CD4-positive, alpha-beta memory T cell (primary cell): ENCODE data around the gene ILRUN. TPM values are rescaled to one million over a fixed set of nuclear protein-coding genes. Genes with fewer than 3 reads are reported as not detected.
A peak's percentile ranks its signal among the peaks of the same experiment; 100 is the strongest.
"Not testable (repeated sequence)": the region's sequence is repeated elsewhere in the genome, so short reads cannot be mapped to it uniquely, and the experiment has no call there.

Experiments used
- CTCF ChIA-PET: fragments of 350-600 bp; sonication (Branson Sonifier 250); formaldehyde crosslinking; loops from one replicate; lab custom pipeline; 2021; ENCODE audit warnings: inconsistent platforms; ENCODE audit not compliant: partially characterized antibody; lab: Charles Lee
- POLR2A ChIA-PET: fragments of 350-600 bp; sonication (Branson Sonifier 250); formaldehyde crosslinking; loops from one replicate; lab custom pipeline; 2021; ENCODE audit not compliant: partially characterized antibody; lab: Charles Lee
- DNase-seq, 5 donors: peaks; one replicate each; pipeline versions ENCODE4 v3.0.0 to v3.0.0-alpha.2; 2020 to 2022; ENCODE audit warnings: mixed read lengths in 1 of 5
- H3K27ac ChIP-seq: one replicate; pipeline ENCODE4 v1.7.0; 2013; ENCODE audit warnings: low read depth, low read length
- H3K27me3 ChIP-seq: 2 replicates; pipeline ENCODE4 v1.7.0; 2013; ENCODE audit warnings: mild to moderate bottlenecking, low read length, moderate library complexity; ENCODE audit not compliant: insufficient read depth
- H3K36me3 ChIP-seq: 2 replicates; pipeline ENCODE4 v1.7.0; 2013; ENCODE audit warnings: mild to moderate bottlenecking, low read length, moderate library complexity; ENCODE audit not compliant: insufficient read depth
- H3K4me1 ChIP-seq: 2 replicates; pipeline ENCODE4 v1.7.0; 2013; ENCODE audit warnings: mild to moderate bottlenecking, low read length, moderate library complexity; ENCODE audit not compliant: insufficient read depth
- H3K4me3 ChIP-seq, 2 donors: one replicate each; pipeline ENCODE4 v1.7.0; 2013; ENCODE audit warnings: low read length in 2 of 2, mild to moderate bottlenecking in 1 of 2
- H3K9me3 ChIP-seq, 2 donors: one replicate each; pipeline ENCODE4 v1.7.0; 2013; ENCODE audit warnings: low read length in 2 of 2, control low read depth in 1 of 2; ENCODE audit not compliant: control insufficient read depth in 1 of 2
- H3K27ac Mint-ChIP-seq, 7 donors: one replicate each; pipeline ENCODE4 v1.8.0; 2020 to 2021; ENCODE audit warnings: mixed read lengths in 7 of 7, mild to moderate bottlenecking in 6 of 7, inconsistent platforms in 3 of 7, moderate library complexity in 3 of 7
- H3K27me3 Mint-ChIP-seq, 2 donors: one replicate each; pipeline ENCODE4 v1.8.0; 2020 to 2021; ENCODE audit warnings: mixed read lengths in 2 of 2
- H3K36me3 Mint-ChIP-seq, 2 donors: one replicate each; pipeline ENCODE4 v1.8.0; 2020 to 2021; ENCODE audit warnings: mixed read lengths in 2 of 2, inconsistent platforms in 1 of 2, mild to moderate bottlenecking in 1 of 2
- H3K4me1 Mint-ChIP-seq, 4 donors: one replicate each; pipeline ENCODE4 v1.8.0; 2020 to 2021; ENCODE audit warnings: mixed read lengths in 4 of 4, mild to moderate bottlenecking in 1 of 4
- H3K4me3 Mint-ChIP-seq, 8 donors: one replicate each; pipeline ENCODE4 v1.8.0; 2020 to 2021; ENCODE audit warnings: mixed read lengths in 8 of 8, mild to moderate bottlenecking in 7 of 8, moderate library complexity in 6 of 8, inconsistent platforms in 3 of 8
- H3K9me3 Mint-ChIP-seq, 8 donors: one replicate each; pipeline ENCODE4 v1.8.0; 2020 to 2021; ENCODE audit warnings: mixed read lengths in 8 of 8, mild to moderate bottlenecking in 5 of 8, inconsistent platforms in 3 of 8, moderate library complexity in 1 of 8
- intact Hi-C: fragments of 100-400 bp; cut with micrococcal nuclease; formaldehyde crosslinking; loops from one replicate; pipeline ENCODE4 v1.15.1; 2023
- polyA plus RNA-seq, 2 donors: library from polyadenylated mRNA; unstranded; fragments of 300-500 nt; fragmentation: Illumina TruSeq; gene quantifications; one replicate each; pipeline ENCODE4 v1.2.3, GENCODE V29; 2021
- total RNA-seq, 2 experiments: library from RNA; stranded (reverse); gene quantifications; one replicate each; pipeline ENCODE4 v1.2.3, GENCODE V29; 2021

The ILRUN gene
- total RNA-seq (10 to 100 TPM; 68.6 to 70.7 TPM), polyA plus RNA-seq (10 to 100 TPM; 14.8 to 15.1 TPM)

GRCh38 chr6:34696739-34697543 is at the start of gene ILRUN:
Gene ILRUN (minus strand): TSS chr6:34696767. CDS start chr6:34696603, 164 bp downstream.
- POLR2A ChIA-PET = interaction anchor here (1.0 to 3.9 kb wide), 12 partner anchors 19 to 473 kb away, joined by 3 to 48 read pairs (median 6); partner anchors contain the start of genes BLTP3A, RPS10, SNRPC and TAF11
- peak; percentile 92 to 96 (median 93) for DNase-seq
- Histone ChIP-seq H3K27ac (peak within 1 kb of the TSS; percentile 98), H3K27me3 (no peaks in the 10 kb centered on the region), H3K4me3 (peak within 1 kb of the TSS; percentile 96 to 97), H3K4me1 (peaks cover 48% of the 10 kb centered on the region), H3K9me3 (no peaks in the 10 kb centered on the region), H3K36me3 (no peaks in the 10 kb centered on the region)
- intact Hi-C loops = loop anchor here (1.0 to 5.0 kb wide), 5 partner anchors 25 to 460 kb away; partner anchors contain the start of genes HMGA1 and SNRPC
- Mint-ChIP-seq H3K4me3 (peak within 1 kb of the TSS; percentile 95 to 100 (median 98)), H3K9me3 (peaks cover 0 to 2% (median 0%) of the 10 kb centered on the region in 8 donors), H3K4me1 (peaks cover 32 to 57% (median 45%) of the 10 kb centered on the region in 4 donors), H3K36me3 (peaks cover 0 to 15% of the 10 kb centered on the region in 2 donors), H3K27me3 (peaks cover 0 to 2% of the 10 kb centered on the region in 2 donors), H3K27ac (peak within 1 kb of the TSS; percentile 93 to 100 (median 100))
- CTCF ChIA-PET = interaction anchor here (1.0 to 1.8 kb wide), 4 partner anchors 43 to 180 kb away, joined by 3 to 10 read pairs (median 4); partner anchors contain the start of gene SNRPC

- Histone ChIP-seq H3K4me1 (no peaks in the 10 kb centered on the region), H3K27me3 (no peaks in the 10 kb centered on the region), H3K36me3 (no peaks in the 10 kb centered on the region), H3K27ac (no peak overlapping the region), H3K4me3 (no peak overlapping the region), H3K9me3 (no peaks in the 10 kb centered on the region)
- Mint-ChIP-seq H3K36me3 (no peaks in the 10 kb centered on the region), H3K4me3 (no peak overlapping the region), H3K4me1 (no peaks in the 10 kb centered on the region), H3K27ac (no peak overlapping the region), H3K9me3 (no peaks in the 10 kb centered on the region), H3K27me3 (no peaks in the 10 kb centered on the region)
- DNase-seq = no peak
- ChIA-PET POLR2A (no interaction called here), CTCF (interaction anchor here (0.6 to 1.3 kb wide), 3 partner anchors 11 to 1233 kb away, joined by 4 to 5 read pairs (median 4); partner anchors contain the start of gene SNRPC)
- intact Hi-C loops = no loop called here
Observed at GRCh38 chr6:34745277-34746103, 48.9 kb upstream of the ILRUN start.

GRCh38 chr6:34744294-34744647 is 47.7 kb upstream of the ILRUN start:
- CTCF ChIA-PET, DNase-seq, H3K27me3 Mint-ChIP-seq, H3K36me3 ChIP-seq, H3K27me3 ChIP-seq, H3K27ac Mint-ChIP-seq, H3K4me1 Mint-ChIP-seq, H3K9me3 Mint-ChIP-seq, POLR2A ChIA-PET, H3K36me3 Mint-ChIP-seq, H3K4me1 ChIP-seq, H3K9me3 ChIP-seq, intact Hi-C loops, H3K27ac ChIP-seq, H3K4me3 Mint-ChIP-seq, H3K4me3 ChIP-seq: not testable (repeated sequence)

GRCh38 chr6:34743625-34744293 is 47.2 kb upstream of the ILRUN start:
- Histone ChIP-seq H3K4me1 (no peaks in the 10 kb centered on the region), H3K36me3 (no peaks in the 10 kb centered on the region), H3K27me3 (no peaks in the 10 kb centered on the region), H3K4me3 (no peak overlapping the region), H3K27ac (no peak overlapping the region), H3K9me3 (no peaks in the 10 kb centered on the region)
- no peaks in the 10 kb centered on the region for H3K9me3 Mint-ChIP-seq
- no peak overlapping the region for H3K4me3 Mint-ChIP-seq
- H3K36me3 Mint-ChIP-seq = no peaks in the 10 kb centered on the region
- H3K27ac Mint-ChIP-seq = peak overlapping the region in 1 of 7 donors; percentile 35
- ChIA-PET CTCF (no interaction called here), POLR2A (no interaction called here)
- no peak for DNase-seq
- no peaks in the 10 kb centered on the region for H3K4me1 Mint-ChIP-seq
- H3K27me3 Mint-ChIP-seq = no peaks in the 10 kb centered on the region
- intact Hi-C loops = no loop called here

- H3K4me3 Mint-ChIP-seq = no peak overlapping the region
- H3K36me3 Mint-ChIP-seq = no peaks in the 10 kb centered on the region
- no peaks in the 10 kb centered on the region for H3K27me3 Mint-ChIP-seq
- H3K9me3 Mint-ChIP-seq = no peaks in the 10 kb centered on the region
- intact Hi-C loops = no loop called here
- DNase-seq = no peak
- H3K4me1 Mint-ChIP-seq = peaks cover 0 to 3% (median 0%) of the 10 kb centered on the region in 4 donors
- no peak overlapping the region for H3K27ac Mint-ChIP-seq
- ChIA-PET CTCF (no interaction called here), POLR2A (no interaction called here)
- Histone ChIP-seq H3K4me1 (no peaks in the 10 kb centered on the region), H3K36me3 (no peaks in the 10 kb centered on the region), H3K27ac (no peak overlapping the region), H3K9me3 (no peaks in the 10 kb centered on the region), H3K27me3 (no peaks in the 10 kb centered on the region), H3K4me3 (no peak overlapping the region)
Observed at GRCh38 chr6:34742094-34742493, 45.5 kb upstream of the ILRUN start.

- ChIA-PET POLR2A (no interaction called here), CTCF (no interaction called here)
- no peaks in the 10 kb centered on the region for H3K9me3 ChIP-seq
- H3K36me3 ChIP-seq = no peaks in the 10 kb centered on the region
- H3K4me3 ChIP-seq = no peak overlapping the region
- H3K4me1 ChIP-seq = no peaks in the 10 kb centered on the region
- Mint-ChIP-seq H3K36me3 (no peaks in the 10 kb centered on the region), H3K27me3 (no peaks in the 10 kb centered on the region), H3K27ac (no peak overlapping the region), H3K9me3 (no peaks in the 10 kb centered on the region), H3K4me3 (no peak overlapping the region), H3K4me1 (peaks cover 0 to 3% (median 0%) of the 10 kb centered on the region in 4 donors)
- DNase-seq = no peak
- H3K27me3 ChIP-seq = no peaks in the 10 kb centered on the region
- intact Hi-C loops = no loop called here
- no peak overlapping the region for H3K27ac ChIP-seq
Observed at GRCh38 chr6:34736823-34737222, 40.3 kb upstream of the ILRUN start.
